Activated CD4-positive, alpha-beta T cell treated with anti-CD3 and anti-CD28 coated beads for 1 hour (primary cell): ENCODE results near the gene FAM184B.
A peak's percentile ranks its signal among the peaks of the same experiment; 100 is the strongest.

Experiments
- DNase-seq: peaks from one replicate; pipeline ENCODE4 v3.0.0-alpha.2; 2020

Gene FAM184B

DNA sequence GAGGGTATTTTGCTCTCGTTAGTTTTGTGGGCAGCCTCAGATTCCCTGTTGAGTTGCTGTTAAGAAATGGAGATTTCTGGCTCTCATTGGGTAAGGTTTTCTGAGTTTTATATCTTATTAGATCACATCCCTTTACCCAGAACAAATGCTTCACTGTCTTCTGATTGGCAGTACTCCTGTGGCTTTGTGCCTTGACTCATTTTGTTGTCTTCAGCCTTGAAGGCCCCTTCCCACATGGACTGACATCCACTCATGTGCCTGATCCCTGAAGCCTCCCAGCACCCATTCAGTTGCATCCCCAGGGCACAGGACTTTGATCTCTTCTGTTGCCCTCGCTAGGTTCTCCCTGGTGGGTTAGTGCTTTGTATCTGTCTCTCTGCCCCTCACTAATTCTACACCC, 156.6 kb downstream of the FAM184B start:
- DNase-seq: no peak

DNA sequence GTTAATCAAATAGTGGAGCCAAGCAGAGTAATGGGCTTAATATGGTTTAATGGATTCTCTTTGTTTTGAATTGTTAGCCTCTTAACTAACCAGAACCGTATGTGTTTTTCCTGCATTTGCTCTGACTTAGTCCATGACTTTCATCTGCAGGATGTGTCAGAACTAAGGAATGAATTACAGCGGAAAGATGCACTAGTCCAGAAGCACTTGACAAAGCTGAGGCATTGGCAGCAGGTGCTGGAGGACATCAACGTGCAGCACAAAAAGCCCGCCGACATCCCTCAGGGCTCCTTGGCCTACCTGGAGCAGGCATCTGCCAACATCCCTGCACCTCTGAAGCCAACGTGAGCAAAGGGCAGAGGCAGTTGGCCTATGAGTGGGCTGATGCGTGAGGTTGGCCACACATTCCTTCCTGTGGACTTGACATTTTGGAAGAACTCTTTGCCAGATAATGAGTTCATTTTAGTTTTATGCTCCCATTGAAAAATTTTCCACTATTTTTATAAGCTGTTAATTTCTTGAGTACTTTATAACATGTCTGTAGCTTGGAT, 157.9 kb downstream of the FAM184B start:
- no peak for DNase-seq

DNA sequence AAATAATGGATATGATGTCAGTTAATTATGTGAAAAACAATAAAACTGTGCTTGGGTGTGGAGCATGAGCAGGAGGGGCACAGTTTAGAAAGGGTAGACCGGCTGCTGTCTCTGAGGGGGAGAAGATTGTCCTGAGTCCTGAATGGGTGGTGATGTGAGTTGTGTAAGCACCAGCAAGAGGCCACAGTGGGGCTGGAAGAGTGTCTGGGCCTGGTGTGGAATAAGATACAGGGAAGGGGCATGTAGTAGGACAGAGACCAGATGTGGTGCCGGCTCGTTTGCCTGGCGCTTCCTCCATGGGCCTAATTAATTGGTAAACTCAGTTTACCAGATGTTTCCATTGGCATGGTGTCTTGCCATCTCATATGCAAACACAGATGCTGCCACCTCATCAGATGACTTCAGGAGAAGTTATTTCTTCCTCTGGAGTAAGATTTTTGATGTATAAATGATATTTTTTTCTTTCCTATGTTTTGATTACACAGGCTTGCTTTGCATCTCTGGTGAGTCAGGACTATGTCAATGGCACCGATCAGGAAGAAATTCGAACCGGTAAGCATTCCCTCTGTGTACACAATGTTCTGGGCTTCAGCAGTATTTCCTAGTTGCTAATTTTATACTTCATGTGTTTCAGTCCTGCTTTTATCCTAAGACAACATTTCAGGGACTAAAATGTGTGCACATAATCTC, 161.9 kb downstream of the FAM184B start:
- DNase-seq: no peak

DNA sequence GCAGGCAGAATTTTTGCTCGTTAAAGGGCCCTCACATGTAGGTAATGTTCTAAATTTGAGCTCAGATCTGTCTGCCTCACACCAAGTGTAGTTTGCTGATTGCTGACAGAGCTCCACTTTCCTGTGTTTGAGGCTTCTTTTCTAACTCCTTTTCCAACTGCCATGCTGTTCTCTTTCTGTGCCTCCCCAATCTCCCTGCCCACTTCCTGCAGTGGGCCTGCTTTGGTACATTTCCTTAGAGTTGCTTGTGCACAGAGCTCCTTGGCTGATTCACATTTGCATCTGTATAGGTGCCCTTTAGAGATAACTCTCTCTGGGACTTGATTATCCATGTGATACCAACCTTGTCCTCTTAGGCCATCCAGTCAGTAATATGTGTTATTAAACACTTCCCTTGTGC, 162.5 kb downstream of the FAM184B start:
- no peak for DNase-seq

DNA sequence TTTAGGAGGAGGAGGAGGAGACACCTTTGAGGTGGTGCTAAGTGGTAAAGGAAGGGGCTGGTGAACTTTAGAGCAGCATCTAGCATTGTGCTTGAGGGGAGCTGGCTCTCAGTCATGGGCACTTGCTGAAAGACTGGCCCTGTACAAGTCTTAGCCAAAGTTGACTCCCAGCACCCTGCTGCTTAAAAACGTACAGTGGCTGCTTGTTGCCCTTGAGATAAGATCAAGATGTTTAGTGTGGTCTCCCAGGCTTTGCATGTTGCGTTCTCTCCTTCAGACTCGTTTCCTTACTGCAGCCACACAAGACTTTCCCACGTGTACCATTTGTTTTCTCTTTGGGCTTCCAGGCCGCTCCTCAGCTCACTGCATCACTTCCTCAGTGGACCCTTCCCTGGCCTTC, 165.1 kb downstream of the FAM184B start:
- DNase-seq: no peak

DNA sequence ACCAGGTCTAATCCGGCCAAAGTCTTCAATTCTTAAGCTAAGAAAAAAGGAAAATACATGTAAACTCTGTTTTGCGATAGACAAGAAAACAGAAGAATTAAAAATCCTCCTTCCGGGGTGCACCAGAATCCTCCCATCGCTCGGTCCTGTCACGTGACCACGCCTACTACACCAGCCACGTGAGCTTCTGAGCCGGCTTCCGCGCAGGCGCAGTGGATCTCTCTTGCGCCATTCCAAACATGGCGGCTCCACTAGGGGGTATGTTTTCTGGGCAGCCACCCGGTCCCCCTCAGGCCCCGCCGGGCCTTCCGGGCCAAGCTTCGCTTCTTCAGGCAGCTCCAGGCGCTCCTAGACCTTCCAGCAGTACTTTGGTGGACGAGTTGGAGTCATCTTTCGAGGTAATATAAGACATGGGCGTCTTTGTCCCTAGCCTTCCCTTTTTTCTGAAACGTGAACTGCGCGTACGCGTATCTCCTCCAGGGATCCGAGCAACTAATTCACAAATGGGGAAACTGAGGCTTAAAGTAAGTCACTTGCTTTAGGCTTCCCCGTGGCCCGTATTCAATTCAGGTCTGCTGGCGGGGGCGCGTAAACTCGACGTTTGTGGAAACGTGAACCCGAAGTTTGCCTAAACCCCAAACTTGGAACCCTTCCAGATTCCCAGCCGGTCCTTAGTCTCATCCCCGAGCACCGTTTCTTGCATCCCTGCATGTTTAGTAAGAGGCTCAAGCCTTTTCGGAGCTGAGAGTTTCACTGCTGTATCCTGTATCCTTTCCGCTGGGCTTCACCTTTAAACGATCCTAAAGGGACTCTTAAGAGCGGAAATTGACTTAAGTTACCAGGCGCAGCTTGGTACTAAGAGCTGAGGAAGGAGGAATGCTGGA, 166.8 kb downstream of the FAM184B start, which contains the start of gene MED28:
TSS of gene MED28 (plus strand) at position 226 of the 884 bp plus-strand sequence. CDS start at position 240, 14 bp downstream.
- peak; percentile 92 for DNase-seq

DNA sequence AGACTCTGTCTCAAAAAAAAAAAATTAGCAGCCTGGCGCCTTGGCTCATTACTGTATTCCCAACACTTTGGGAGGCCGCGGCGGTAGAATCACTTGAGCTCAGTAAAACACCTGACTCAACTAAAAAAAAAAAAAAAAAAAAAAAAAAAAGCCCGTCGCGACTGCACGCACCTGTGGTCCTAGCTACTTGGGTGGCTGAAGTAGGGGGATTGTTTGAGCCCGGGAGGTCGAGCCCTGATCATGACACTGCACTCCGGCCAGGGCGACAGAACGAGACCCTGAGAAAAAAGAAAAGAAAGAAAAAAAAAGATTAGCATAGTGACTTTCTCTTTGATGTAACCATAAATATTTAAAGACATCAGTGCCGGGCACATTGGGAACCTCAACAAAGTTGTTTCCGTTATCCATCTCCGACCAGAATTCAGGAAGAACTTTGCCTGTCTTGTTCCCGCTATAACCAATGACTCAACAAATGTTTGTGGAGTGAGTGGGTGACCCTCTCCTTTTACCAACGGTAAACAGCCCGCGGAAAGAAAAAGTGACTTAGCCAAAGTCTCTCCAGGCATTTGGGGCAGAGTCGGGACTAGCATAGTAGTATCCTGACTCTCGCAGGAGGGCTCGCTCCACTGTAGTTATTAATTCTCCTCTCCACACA, 167.5 kb downstream of the FAM184B start:
- DNase-seq: no peak

DNA sequence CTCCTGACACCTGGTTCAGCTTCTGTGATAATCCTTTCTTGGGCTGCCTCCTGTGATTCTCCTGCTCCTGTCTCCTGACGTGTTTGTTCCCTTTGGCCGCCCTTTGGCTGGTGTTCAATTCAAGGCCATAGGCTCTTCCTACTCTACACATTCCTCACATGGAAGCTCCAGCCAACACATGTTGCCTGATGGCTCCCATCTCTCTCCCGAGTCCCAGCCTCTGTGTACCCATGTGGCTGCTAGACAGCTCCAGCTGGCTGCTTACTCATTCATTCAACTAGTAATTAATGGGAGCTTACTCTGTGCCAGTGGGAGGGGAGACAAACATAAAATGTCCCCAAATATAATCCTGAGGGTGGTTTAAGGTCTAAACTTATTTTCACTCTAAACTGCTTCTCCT, 176.2 kb downstream of the FAM184B start:
- DNase-seq: no peak

DNA sequence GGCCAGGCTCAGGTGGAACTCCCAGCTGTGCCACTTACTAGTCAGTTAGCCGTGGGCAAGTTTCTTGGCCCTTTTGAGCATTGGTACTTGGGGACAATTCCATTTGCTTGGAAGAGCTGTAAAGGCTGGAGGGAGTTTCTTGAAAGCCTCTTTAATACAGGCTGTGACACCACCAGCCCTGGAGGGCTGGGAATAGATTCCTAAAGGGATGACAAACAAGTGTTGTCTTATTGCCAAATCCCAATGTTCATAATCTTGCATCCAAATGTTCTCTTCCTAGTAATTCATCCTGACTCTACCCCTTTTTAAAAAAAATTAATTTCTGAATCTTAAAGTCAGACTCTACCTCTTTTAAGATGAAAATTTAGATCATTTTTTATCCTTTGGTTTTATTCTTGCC, 181.6 kb downstream of the FAM184B start:
- no peak for DNase-seq

DNA sequence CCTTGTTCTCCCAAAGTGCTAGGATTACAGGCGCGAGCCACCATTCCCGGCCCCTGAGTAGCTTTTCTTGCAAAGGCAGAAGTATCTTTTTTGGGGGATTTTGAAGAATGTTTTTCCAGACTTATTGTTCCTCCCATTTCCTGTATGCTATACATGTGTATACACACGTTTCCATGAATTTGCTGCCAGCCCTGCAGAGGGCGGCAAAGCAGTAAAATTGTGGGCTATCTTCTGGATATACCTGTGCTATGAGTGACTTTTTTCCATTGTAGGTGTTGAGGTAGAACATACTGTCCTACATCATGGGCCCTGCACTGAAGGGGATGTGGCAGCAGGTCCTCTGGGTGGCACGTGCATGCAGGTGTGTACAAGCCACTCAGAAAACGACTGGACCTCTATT, 183.9 kb downstream of the FAM184B start:
- DNase-seq: no peak

DNA sequence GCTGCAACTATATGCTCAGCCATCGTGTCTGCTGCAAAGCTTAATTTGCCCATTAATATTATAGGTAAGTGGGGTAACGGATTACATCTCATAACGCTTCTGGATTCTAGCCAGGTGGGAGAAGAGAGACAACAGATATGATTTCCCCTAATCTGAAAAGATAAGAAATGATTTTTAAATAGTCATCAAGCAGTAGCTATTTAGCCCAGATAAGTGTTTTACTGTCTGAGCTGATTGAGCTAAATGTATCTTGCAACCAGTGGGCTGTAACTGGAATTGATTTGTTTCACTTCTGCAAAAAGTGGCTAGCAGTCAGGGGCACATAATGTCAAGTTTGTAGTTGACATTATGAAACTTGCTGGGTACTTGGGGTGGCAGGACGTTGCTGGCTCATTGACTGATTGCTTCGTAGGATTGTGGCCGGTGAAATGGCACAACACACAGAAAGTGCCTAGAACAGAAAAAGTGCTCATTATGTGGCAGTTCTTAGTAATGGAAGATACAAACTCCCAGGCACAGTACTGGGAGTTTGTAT, 185.9 kb downstream of the FAM184B start:
- no peak for DNase-seq

DNA sequence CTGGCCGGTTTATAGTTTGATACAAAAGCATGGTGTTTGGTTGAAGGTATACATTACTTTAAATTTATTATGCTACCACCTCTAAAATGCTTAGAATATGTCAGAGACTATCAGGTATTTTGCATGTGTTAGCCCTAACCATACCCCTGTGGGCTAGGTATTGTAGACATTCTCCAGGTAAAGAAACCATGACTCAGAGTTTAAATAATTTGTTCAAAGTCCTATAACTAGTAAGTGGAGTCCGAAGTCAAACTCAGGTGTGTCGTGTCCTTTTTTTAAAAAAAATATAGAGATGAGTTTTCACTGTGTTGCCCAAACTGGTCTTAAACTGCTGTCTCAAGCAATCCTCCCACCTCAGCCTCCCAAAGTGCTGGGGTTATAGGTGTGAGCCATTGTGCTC, 192.1 kb downstream of the FAM184B start:
- no peak for DNase-seq

DNA sequence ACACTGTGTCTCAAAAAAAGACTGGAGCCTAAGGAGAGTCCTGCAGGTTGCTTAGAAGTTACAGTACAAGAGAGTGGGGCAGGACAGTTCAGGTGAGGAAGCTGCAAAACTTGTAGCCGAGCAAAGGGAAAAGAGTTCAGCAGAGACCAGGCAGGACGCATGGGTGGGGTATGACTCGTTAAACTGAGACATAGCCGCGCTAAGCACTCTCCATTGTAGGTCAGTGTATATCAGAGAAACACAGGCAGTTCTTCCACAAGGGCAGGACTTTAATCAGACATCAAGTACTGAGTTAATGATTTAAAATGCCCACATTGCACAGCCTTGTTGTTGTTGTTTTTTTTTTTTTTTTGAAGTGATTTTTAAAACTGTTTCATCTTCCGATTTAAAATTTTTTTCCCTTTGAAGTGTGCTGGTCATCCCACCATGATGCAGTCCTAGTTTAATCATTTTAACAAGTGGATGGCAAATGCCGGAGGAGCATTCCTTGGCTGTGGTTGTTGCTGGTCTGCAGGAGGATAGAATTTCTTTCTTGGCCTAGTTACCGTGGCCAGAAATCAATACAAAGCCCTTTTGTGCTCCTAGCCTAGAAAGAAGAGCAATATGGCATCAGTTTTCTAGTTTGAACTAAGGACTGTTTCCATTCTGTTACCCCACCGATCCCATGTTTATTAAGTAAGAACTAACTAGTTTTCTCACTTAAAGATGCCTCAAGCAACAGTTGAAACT, 194.2 kb downstream of the FAM184B start:
- DNase-seq: no peak

DNA sequence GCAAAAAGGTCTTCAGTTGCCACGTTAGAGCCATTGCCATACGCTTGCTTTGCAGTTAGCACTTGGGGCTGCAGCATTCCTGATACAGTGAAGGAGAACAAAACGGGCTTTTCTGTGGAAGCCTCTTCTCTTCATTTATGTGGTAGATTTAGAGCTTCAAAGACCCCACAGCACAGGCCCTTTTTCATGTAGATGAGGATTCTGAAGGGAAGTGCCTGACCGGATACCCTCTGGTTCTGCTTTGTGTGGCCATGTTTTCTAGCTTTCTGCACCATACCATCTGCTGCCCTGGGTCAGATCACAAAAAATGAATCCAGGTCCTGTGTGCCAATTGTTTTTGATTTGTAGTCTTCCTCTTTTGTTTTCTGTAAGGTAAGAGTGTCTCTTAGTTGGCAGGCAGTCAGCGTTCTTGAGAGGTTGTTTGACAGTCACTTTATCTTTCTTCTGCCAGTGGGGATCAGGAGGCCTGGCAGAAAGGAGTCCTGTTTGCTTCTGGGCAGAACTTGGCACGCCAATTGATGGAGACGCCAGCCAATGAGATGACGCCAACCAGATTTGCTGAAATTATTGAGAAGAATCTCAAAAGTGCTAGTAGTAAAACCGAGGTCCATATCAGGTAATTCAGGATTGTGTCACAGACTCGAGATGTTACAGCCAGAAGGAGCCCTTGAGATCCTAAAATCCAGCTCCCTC, 196.8 kb downstream of the FAM184B start:
- no peak for DNase-seq

DNA sequence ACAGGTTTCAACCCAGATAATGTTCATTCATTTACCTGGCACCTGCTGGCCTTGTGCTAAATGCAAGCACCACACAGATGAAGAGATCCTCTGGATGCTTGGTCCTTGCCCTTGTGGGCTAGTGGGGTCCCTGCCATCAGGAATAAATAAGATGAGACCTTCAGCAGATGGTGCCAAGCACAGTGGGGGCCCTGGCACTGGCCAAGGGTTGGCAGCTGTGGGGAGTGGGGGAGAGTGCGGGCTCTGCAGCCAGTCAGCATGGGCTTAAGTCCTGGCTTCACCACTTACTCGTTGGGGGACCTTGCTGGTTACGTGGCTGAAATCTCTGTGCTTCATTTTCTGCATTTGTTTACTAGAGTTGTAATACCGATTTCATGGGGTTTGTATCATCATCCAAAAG, 197.5 kb downstream of the FAM184B start:
- no peak for DNase-seq

DNA sequence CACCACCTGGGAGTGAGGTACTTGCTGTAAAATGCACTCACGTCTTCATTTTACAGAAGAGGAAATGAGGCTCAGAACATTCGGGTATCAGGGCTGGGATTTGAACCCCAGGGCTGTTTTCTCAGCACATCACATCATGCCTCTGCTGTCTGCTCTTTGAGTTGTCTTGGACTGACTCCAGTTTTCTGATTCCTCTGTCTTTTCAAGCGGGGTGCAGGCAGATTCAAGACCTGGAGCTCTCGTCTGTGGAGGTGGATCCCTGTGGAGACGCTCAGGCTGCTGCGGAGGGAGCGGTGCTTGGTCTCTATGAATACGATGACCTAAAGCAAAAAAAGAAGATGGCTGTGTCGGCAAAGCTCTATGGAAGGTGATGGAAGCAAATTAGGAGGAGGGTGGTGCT, 198.1 kb downstream of the FAM184B start:
- DNase-seq: no peak

DNA sequence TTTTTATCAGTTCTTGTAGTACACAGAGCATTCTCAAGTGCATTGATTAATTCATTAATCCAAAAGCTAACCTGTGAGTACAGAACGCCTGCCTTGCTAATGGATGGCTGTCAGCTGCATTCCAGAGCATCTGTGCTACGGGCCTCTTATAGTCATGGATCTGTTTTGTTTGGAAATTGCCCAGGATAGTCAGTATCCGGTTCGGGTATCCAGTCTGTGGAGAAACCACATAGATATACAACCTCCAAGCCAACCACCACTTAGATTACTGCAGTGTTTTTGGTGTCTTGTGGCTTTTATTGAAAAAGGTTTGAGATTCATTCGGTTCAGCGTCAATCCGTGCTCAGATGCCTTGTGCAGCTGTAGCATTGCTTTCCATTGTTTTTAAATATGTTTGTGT, 200.5 kb downstream of the FAM184B start:
- DNase-seq: no peak
